ENCODE measurements around the gene HES5.

- no peak for TF ChIP-seq CTCF (IDR thresholded peaks at IDR 0.05; ENCODE audit: low read depth, low read length)
- TF ChIP-seq POLR2A (IDR thresholded peaks at IDR 0.05; ENCODE audit: extremely low read depth, insufficient read length), result no peak
Observed at GRCh38 chr1:2561446-2561845, 31.4 kb upstream of the HES5 start.
